GM12878 (cell line): ENCODE data around the gene USP2. TPM values are rescaled to one million over a fixed set of nuclear protein-coding genes. Genes with fewer than 3 reads are reported as not detected.

Experiments used
- ATAC-seq: fragments of 200-7000 bp; cut with Tn5 transposase; 3 replicates; pipeline ENCODE4 v1.9.1; 2020; ENCODE audit warnings: mild to moderate bottlenecking, moderate library complexity
- BruUV-seq: library from RNA; stranded (reverse); fragments of 400-500 nt; replicated peaks from 2 replicates; lab custom pipeline; 2021; lab: Mats Ljungman, UMichigan
- CTCF ChIA-PET: fragments of 300-600 bp; sonication (Branson Sonifier 250); formaldehyde crosslinking; extraction: SDS; loops from one replicate; lab custom pipeline; 2021; ENCODE audit warnings: inconsistent platforms; lab: Yijun Ruan, JAX
- POLR2A ChIA-PET: fragments of 350-600 bp; formaldehyde crosslinking; extraction: SDS; loops from one replicate; lab custom pipeline; 2021; ENCODE audit warnings: inconsistent platforms; lab: Charles Lee
- RAD21 ChIA-PET: fragments of 300-600 bp; sonication (Branson Sonifier 250); formaldehyde crosslinking; loops from one replicate; lab custom pipeline; 2023; ENCODE audit warnings: antibody characterized with exemption; ENCODE audit not compliant: unreplicated experiment; lab: Charles Lee
- SMC1A ChIA-PET: fragments of 300-600 bp; sonication (Branson Sonifier 250); formaldehyde crosslinking; loops from one replicate; lab custom pipeline; 2023; ENCODE audit not compliant: unreplicated experiment, uncharacterized antibody; lab: Charles Lee
- DNase-seq: peaks from one replicate; pipeline ENCODE4 v3.0.0-alpha.2; 2011; ENCODE audit warnings: low read depth, low spot score
- FAIRE-seq: peaks from 3 replicates; lab custom pipeline; 2011; peaks lifted over from hg19 to GRCh38; lab: Jason Lieb, UNC
- H2AFZ ChIP-seq: 2 replicates; pipeline ENCODE4 v1.6.0; 2011; ENCODE audit warnings: low read depth, low read length, control low read depth; ENCODE audit not compliant: control insufficient read depth
- H3K27ac ChIP-seq: 2 replicates; pipeline ENCODE4 v1.5.1; 2011; ENCODE audit warnings: control low read depth; ENCODE audit not compliant: control insufficient read depth, insufficient read depth
- H3K27me3 ChIP-seq, 2 experiments: replicated peaks in 1 of 2; 2 replicates each; pipeline versions ENCODE4 v1.6.0 to v1.6.1; 2011; ENCODE audit warnings: low read length in 1 of 2; ENCODE audit not compliant: control insufficient read depth in 2 of 2, insufficient read depth in 2 of 2
- H3K36me3 ChIP-seq, 2 experiments: 2 replicates each; pipeline ENCODE4 v1.5.1; 2011; ENCODE audit warnings: low read length in 1 of 2; ENCODE audit not compliant: control insufficient read depth in 2 of 2, insufficient read depth in 2 of 2
- H3K4me1 ChIP-seq: 2 replicates; pipeline ENCODE4 v1.6.1; 2011; ENCODE audit warnings: mild to moderate bottlenecking, low read length, moderate library complexity, mixed read lengths; ENCODE audit not compliant: control insufficient read depth, insufficient read depth
- H3K4me2 ChIP-seq: 2 replicates; pipeline ENCODE4 v1.6.0; 2011; ENCODE audit warnings: control low read depth; ENCODE audit not compliant: control insufficient read depth, insufficient read depth
- H3K4me3 ChIP-seq: fragments of 200-600 bp; sonication (generic); 2 replicates; pipeline ENCODE4 v1.5.1; 2016
- H3K79me2 ChIP-seq: 2 replicates; pipeline ENCODE4 v1.6.0; 2011; ENCODE audit warnings: low read length; ENCODE audit not compliant: control insufficient read depth, insufficient read depth
- H3K9ac ChIP-seq: 2 replicates; pipeline ENCODE4 v1.8.0; 2011; ENCODE audit warnings: low read length, control low read depth, mixed read lengths; ENCODE audit not compliant: control insufficient read depth, insufficient read depth
- H3K9me3 ChIP-seq: replicated peaks from 3 replicates; pipeline ENCODE4 v1.5.1; 2011; ENCODE audit warnings: mild to moderate bottlenecking, low read length; ENCODE audit not compliant: control insufficient read depth, insufficient read depth
- H4K20me1 ChIP-seq: 2 replicates; pipeline ENCODE4 v1.6.0; 2011; ENCODE audit not compliant: control insufficient read depth, insufficient read depth
- SRF ChIP-seq, 2 experiments: IDR thresholded peaks; 2 replicates each; pipeline ENCODE4 v1.6.1; 2011; ENCODE audit warnings: low read depth in 2 of 2, low read length in 2 of 2, mild to moderate bottlenecking in 1 of 2, moderate library complexity in 1 of 2
- SUZ12 ChIP-seq: fragments of 200-600 bp; sonication (generic); IDR thresholded peaks from one replicate; pipeline ENCODE4 v1.6.1; 2018; ENCODE audit warnings: antibody characterized with exemption, mild to moderate bottlenecking; ENCODE audit not compliant: unreplicated experiment
- TCF12 ChIP-seq: IDR thresholded peaks from 2 replicates; pipeline ENCODE4 v1.6.1; 2011; ENCODE audit warnings: low read depth, mild to moderate bottlenecking, low read length
- WGBS: methylation state at CpG from one replicate; pipeline ENCODE4 v1.1.6; 2016; ENCODE audit warnings: low lambda C conversion rate; ENCODE audit not compliant: insufficient replicate concordance, insufficient coverage; ENCODE audit errors: missing lambda C conversion rate; 5-methylcytosine and 5-hydroxymethylcytosine counted together
- in situ Hi-C: fragments of 300-500 bp; cut with MboI; formaldehyde crosslinking; loops from 9 replicates; pipeline ENCODE4 v1.14.3; 2018; ENCODE audit warnings: mixed read lengths
- intact Hi-C: fragments of 100-400 bp; cut with micrococcal nuclease; formaldehyde crosslinking; loops from one replicate; pipeline ENCODE4 v1.14.2; 2022; ENCODE audit not compliant: unreplicated experiment
- polyA plus RNA-seq, 11 experiments: library from polyadenylated mRNA; depleted of rRNA in 4 of 11; unstranded in 6 of 11; stranded (reverse) in 5 of 11; fragments of >200 nt; fragmentation: Nextera tagmentation in 4 of 11; fragmentation: Illumina TruSeq in 1 of 11; extraction: Ambion mirVana in 4 of 11; extraction: Trizol in 1 of 11; gene quantifications; 1 replicate in 1 of 11; 2 replicates in 10 of 11; pipeline versions ENCODE4 v1.2.1 to v1.2.3, GENCODE V29; 2011 to 2016; ENCODE audit warnings: inconsistent platforms in 2 of 11, missing spikeins in 2 of 11, low read depth in 1 of 11
- total RNA-seq, 4 experiments: library from RNA; depleted of rRNA in 3 of 4; stranded (reverse); fragments of >200 nt in 3 of 4; fragmentation: Illumina TruSeq in 1 of 4; extraction: Trizol in 1 of 4; gene quantifications; 2 replicates each; pipeline versions ENCODE4 v1.2.1 to v1.2.3, GENCODE V29; 2013 to 2021

Gene USP2
- total and polyA plus RNA-seq, 10 of the 15 experiments (the other 5 are each of a cell fraction or from before 2014, with no cell fraction given), result 0.03 to 0.13 (median 0.06) TPM; not detected in 4

DNA sequence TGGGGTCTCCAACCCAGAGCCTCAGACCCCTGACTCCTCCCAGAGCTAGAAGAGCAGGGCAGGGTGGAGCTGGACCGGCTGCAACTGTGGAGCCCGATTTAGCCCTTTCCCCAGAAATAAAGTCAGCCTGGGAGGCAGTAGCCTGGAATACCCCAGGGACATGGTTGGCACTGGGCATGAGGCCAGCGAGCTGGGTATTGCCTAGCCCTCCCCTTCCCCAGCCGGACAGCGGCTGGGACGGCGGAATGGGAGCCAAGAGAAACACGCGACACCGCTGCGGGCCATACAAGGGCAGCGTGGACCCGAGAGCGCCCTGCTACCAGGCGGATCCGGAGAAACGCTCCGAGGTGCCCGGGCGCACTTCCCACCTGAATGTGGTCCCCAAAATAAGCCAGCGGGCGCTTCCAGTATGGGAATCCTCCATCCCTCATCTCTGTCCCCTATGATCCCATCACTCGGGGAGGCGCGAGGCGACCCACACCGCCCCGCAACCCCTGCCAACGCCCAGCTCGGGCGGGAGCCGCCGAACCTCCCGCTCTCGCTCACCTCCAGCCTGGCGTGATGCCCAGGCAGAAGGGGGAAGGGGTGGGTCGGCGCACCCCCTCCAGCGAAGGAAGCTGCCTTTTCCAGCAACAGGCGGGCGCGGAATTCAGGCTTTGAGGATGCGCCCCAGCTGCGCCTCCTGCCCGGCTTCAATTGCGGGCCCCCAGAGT, 65.3 kb downstream of the USP2 start:
- in situ Hi-C loops (no loop called here), intact Hi-C loops (no loop called here)
- no peak for DNase-seq
- POLR2A ChIA-PET, result interaction anchor here (0.6 to 1.2 kb wide), 4 partner anchors 12 to 214 kb away, joined by 3 to 5 read pairs (median 4); no protein-coding TSS in a partner anchor
- H3K36me3 ChIP-seq, result 0 out of 4 replicates have a peak, but pooled peaks cover 0 to 3% of the 10 kb centered on the region in 2 experiments
- RAD21 ChIA-PET, result interaction anchor here (1.0 to 2.1 kb wide), 3 partner anchors 22 to 248 kb away, joined by 3 to 4 read pairs (median 4); partner anchors contain the start of gene VPS11
- H3K4me3 ChIP-seq, result peak overlapping the region; percentile 57; the same call in 1 of the 2 replicates
- H3K4me1 ChIP-seq, result peaks cover 39% of the 10 kb centered on the region
- WGBS, result under 1% methylated on average over 46 of the region's 46 CpGs
- TF ChIP-seq SRF (IDR thresholded peaks at IDR 0.05; ENCODE audit: low read depth in 2 of 2, low read length in 2 of 2) (peak in 1 of 2 experiments; percentile 46; a peak in 1 of 4 replicates), SUZ12 (peak; percentile 37), TCF12 (no peak)
- TF ChIP-seq, all 136 proteins: peak for 2
- no peak overlapping the region for H3K27ac ChIP-seq
- ATAC-seq (no peak), FAIRE-seq (no peak)
- peak overlapping the region; percentile 61 for H2AFZ ChIP-seq
- H3K79me2 ChIP-seq, result no peaks in the 10 kb centered on the region
- ChIA-PET SMC1A (interaction anchor here (0.5 to 3.5 kb wide), 5 partner anchors 8 to 146 kb away, joined by 3 to 14 read pairs (median 3); no protein-coding TSS in a partner anchor), CTCF (interaction anchor here (0.8 to 2.8 kb wide), 5 partner anchors 8 to 109 kb away, joined by 3 to 11 read pairs (median 4); no protein-coding TSS in a partner anchor)
- no peak overlapping the region for H3K9ac ChIP-seq
- BruUV-seq, result TSS peak; percentile 46
- no peaks in the 10 kb centered on the region for H4K20me1 ChIP-seq
- H3K4me2 ChIP-seq, result peak overlapping the region; percentile 87
- H3K27me3 ChIP-seq, result peaks cover 1 to 15% of the 10 kb centered on the region in 2 experiments; a peak in 3 of 4 replicates
- H3K9me3 ChIP-seq, result no peaks in the 10 kb centered on the region
